NCI-H82 (cell line): ENCODE measurements around the gene GLB1L2.
A peak's percentile ranks its signal among the peaks of the same experiment; 100 is the strongest.
"Not testable (repeated sequence)": the region's sequence is repeated elsewhere in the genome, so short reads cannot be mapped to it uniquely, and the experiment has no call there.

Experiments used
- DNase-seq: peaks from one replicate; lab custom pipeline; 2025; lab: John Stamatoyannopoulos, UW

The GLB1L2 gene, protein sequence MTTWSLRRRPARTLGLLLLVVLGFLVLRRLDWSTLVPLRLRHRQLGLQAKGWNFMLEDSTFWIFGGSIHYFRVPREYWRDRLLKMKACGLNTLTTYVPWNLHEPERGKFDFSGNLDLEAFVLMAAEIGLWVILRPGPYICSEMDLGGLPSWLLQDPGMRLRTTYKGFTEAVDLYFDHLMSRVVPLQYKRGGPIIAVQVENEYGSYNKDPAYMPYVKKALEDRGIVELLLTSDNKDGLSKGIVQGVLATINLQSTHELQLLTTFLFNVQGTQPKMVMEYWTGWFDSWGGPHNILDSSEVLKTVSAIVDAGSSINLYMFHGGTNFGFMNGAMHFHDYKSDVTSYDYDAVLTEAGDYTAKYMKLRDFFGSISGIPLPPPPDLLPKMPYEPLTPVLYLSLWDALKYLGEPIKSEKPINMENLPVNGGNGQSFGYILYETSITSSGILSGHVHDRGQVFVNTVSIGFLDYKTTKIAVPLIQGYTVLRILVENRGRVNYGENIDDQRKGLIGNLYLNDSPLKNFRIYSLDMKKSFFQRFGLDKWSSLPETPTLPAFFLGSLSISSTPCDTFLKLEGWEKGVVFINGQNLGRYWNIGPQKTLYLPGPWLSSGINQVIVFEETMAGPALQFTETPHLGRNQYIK

DNA sequence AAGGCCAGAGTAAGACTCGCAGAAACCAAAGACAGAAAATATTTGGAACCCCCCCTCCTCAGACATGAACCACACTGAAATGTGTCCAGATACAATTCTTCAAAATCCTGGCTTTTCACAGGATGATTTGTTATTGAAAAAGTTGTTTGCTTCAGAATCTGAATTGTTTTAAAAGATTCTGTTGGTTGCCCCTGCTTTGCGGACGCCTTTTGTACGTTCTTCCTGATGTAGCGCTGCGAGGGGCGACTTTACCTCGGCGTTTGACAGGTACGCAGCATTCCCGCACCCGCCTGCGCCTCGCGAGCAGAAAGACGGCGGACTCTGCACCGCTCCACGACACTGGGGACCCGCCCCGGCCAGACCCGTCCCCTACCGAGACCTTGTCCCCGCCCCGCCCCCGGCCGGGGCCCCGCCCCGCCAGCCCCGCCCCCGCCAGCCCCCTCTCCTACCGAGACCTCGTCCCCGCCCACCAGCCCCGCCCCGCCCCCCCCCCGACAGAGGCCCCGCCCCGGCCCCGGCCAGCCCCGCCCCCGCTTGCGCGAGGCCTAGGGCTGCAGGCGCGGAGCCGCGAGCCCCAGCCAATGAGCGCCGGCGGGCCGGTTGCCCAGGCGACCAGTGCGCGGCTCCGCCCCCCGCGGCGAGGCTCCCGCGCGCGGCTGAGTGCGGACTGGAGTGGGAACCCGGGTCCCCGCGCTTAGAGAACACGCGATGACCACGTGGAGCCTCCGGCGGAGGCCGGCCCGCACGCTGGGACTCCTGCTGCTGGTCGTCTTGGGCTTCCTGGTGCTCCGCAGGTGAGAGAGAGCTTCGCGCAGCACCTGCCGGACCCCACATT lies at the start of gene GLB1L2:
Gene GLB1L2, plus strand, starts transcription at position 635 of the 835 bp plus-strand sequence. Its CDS starts 74 bp downstream, at position 709.
- DNase-seq = peak; percentile 86

DNA sequence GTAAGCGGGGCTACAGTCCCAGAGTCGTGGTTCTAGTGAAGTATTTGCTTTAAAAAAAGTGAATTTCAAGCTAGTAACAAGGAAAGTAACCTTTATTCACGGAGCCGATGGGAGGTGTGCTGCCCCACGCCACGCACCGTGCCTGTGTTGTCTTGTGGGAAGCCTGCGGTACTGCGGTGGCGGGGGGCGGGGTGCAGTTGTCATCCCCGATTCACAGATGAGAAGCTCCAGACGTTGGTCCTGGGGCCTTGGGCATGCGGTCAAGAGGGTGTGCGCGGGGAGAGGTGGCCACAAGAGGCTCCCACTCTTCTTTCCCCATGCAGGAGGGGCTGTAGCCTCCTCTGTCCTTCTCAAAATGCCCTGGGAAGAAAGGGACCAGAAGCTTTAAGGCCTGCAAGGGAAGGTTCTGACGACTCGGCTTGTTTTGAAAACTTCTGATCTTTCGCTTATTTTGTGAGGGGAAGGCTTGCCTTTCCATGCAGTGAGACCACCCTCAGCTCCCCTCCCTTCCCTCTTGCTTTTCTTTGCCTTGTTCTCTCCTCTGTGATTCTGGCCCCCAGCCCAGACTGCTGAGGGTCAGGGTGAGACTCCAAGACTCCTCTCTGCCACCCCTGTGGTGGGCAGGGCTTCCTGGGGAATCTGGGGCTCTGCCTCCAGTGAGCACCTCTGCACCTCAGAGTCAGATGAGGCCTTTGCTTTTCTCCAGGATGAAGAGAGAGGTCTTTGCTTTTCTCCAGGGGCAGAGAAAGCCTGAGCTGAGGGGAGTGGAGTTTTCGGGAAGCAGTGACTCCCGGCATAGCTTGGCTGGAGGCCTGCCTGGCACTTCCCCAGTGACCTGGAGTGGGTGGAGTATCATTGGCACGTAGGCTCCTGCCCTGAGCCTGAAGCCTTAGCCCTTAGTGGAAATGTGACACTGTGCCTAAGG lies 49.4 kb upstream of the GLB1L2 start:
- no peak for DNase-seq

DNA sequence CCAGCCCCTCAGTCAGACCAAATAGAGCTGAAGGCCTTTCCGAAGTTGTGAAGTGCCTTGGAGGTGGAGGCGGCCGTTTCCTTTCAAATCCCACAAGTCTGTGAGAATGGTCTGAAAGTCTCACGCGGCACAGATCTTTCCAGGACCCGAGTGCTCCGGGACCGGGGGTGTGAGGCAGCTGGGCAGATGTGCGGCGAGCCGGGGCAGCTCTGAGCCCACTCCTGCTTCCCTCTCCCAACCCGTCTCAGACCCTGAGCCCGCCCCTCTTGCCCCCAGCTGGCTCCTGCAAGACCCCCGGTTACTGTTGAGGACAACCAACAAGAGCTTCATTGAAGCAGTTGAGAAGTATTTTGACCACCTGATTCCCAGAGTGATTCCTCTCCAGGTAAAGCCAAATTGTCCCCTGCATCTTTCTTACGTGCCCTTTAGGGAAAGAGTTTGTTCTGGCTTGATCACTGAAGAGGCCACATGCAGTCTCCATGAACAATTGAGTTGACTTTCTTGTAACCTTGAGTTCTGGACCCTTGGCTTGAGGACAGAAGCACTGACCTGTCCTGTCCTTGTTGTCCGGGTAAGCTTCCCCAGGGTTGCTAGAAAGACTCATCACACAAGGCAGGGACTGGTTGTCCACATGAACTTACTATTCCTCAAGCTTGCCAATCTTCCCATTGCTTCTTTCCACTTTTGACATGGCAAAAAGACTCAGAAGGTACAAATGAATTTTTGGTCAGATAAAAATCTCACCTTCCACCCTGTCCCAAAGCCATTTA lies 48.1 kb upstream of the GLB1L2 start:
- DNase-seq = no peak

- not testable (repeated sequence) for DNase-seq
These were observed 47.4 kb upstream of the GLB1L2 start for GRCh38 chr11:134284349-134284748.

DNA sequence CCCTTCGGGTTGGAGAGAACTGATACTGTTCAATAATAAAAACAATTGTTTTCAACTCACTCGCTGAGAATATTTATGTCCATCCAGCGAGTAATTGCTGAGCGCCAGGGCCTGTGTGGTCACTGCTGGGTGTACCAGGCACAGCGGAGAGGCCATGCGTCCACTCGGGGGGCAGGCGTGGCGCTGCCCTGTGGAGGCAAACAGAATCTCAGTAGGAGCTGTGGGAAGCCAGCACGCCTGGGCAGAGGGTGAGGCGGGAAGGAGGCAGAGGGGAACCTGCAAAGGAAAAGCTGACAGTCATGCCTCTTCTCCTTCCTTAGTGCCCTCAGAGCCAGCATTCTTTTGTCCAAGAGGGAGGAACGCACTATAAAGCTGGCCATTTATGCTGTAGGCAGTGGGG lies 44.2 kb upstream of the GLB1L2 start:
- no peak for DNase-seq

GRCh38 chr11:134288486-134288885 lies 43.3 kb upstream of the GLB1L2 start:
- no peak for DNase-seq

- no peak for DNase-seq
These were observed 42.6 kb upstream of the GLB1L2 start for GRCh38 chr11:134289167-134289566.

- no peak for DNase-seq
These were observed 42.0 kb upstream of the GLB1L2 start for GRCh38 chr11:134289789-134290188.

DNA sequence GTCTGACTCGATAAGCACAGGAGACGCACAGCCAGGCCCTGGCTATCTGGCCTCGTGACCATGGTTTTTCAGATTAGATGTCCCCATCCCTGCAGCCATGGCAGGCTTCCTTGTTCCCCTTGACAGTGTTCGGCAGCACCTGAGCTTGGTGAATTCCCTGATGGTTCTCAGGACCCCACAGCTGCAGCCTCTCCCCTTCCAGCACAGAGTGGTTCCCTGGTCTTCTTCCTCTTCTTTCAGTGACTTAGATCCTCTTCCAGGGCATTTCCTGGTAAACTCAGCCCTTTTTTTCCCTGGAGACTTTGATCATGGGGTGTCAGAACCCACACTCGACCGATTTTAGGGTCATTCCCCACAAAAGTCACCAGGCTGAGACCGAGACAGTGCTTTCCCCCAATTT lies 41.1 kb upstream of the GLB1L2 start:
- no peak for DNase-seq

DNA sequence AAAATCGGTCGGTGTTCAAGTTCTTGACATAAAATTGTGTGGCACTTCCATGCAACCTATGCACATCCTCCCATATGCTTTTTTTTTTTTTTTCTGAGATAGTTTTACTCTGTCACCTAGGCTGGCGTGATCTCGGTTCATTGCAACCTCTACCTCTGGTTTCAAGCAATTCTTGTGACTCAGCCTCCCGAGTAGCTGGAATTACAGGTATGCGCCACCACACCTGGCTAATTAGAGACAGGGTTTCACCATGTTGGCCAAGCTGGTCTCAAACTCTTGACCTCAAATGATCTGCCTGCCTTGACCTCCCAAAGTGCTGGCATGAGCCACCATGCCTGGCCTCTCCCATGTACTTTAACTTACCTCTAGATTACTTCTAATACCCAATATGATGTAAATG lies 40.6 kb upstream of the GLB1L2 start:
- DNase-seq = no peak

GRCh38 chr11:134292661-134293060 lies 39.1 kb upstream of the GLB1L2 start:
- DNase-seq = no peak

DNA sequence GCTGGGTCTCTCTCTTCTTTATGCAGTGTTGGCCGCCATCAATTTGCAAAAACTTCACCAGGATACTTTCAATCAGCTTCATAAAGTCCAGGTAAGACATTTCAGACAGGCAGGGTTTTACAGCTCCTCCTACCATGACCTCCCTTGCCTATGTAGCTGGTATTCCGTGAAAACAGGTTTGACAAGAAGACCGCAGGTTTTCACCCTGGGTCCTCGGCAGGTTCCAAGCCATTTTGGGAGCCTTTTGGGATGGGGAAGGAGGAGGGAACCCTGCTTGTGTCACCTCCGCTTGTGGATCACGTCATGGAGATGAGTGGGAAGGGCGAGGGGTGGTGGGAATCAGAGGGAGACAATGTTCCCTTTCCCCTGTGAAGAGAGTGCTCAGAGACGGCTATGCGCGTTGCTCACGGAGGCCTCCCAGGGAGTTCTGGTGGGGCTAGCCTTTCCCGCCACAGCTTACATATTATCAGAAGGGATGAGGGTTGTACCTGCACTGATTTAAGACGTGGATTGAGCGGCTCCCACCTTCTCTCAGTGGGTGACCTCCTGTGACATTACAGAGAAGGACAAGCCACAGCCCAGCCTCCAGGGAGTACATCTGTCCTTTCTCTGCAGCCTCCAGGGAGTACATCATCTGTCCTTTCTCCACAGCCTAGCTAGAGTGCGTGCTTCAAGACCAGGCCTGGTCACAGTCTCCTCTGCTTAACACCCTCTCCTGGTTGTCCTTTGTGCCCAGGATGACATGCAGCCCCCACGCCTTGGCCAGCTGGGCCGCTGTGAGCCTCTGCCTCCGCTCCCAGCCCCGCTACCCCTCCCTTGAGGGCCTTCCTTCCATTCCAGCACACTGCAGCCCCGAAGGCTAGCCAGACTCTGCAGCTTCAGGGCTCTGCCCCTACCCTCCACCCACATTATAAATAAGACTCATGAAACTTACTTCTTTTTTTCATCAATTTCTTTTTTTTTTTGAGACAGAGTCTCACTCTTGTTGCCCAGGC lies 38.4 kb upstream of the GLB1L2 start:
- no peak for DNase-seq

DNA sequence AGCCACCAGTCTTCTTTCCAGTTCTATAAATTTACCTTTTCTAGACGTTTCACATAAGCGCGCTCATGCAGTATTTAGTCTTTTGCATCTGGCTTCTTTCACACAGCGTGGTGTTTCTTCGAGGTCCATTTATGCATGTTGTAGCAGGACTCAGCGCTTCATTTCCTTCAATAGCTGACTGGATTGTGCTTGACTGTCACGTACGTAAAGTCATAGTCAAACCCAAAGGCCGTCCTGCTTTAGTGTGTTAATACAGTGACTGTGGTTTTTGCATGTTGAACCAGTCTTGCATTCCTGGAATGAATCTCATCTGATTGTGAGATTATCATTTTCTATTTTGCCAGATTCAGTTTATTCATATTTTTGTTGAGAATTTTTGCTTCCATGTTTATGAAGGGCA lies 37.1 kb upstream of the GLB1L2 start:
- no peak for DNase-seq

- DNase-seq = no peak
These were observed 19.6 kb upstream of the GLB1L2 start for GRCh38 chr11:134312223-134312622.

DNA sequence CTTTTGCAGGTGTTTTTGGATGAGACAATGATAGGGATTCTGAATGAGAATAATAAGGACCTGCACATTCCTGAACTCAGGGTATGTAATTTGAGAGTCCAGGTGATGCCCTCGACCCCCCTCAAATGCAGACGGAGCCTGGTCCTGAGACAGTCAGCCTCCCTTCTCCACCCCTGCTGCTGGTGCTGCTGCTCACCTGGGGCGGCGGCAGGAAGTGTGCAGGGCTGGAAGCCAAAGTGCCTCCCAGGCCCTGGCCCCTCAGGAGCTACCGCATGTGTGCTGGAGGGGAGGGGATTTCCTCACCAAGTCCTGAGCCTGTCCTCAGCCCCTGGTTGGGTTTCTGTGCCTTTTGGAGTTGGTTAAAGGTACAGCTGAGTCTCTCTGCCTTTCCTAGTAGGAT lies 19.0 kb upstream of the GLB1L2 start:
- DNase-seq = no peak

GRCh38 chr11:134313379-134313778 lies 18.4 kb upstream of the GLB1L2 start:
- DNase-seq = no peak

- peak; percentile 18 for DNase-seq
These were observed 17.8 kb upstream of the GLB1L2 start for GRCh38 chr11:134313821-134314607.

DNA sequence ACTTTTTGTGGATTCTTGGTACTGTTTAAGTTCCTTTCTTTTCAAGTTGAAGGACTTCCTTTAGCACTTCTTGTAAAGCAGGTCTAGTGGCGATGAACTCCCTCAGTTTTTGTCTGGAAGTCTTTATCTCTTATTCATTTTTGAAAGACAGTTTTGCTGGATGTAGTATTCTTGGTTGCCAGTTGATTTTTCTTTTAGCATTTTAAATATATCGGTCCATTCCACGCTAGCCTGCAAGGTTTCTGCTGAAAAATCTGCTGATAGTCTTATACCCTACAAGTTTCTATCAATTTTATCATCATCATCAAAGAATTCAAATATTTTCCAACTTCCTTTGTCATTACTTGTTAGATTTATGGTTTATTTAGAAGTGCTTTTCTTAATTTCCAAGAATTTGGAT lies 14.7 kb upstream of the GLB1L2 start:
- no peak for DNase-seq

- DNase-seq = not testable (repeated sequence)
These were observed 10.4 kb upstream of the GLB1L2 start for GRCh38 chr11:134321373-134321772.
